Measurements from ENCODE around the gene CCDC69. TPM values are rescaled to one million over a fixed set of nuclear protein-coding genes. Genes with fewer than 3 reads are reported as not detected.

The CCDC69 gene
- total RNA-seq, 4 donors from 2014 or later: 93.4 to 128 (median 114) TPM

GRCh38 chr5:151151793-151152192 lies 72.1 kb downstream of the CCDC69 start:
- no peaks in the 10 kb centered on the region for H3K36me3 ChIP-seq
- peaks cover 70 to 72% of the 10 kb centered on the region in 2 donors for H3K4me1 ChIP-seq
- TF ChIP-seq POLR2A (IDR thresholded peaks at IDR 0.05) (no peak), CTCF (IDR thresholded peaks at IDR 0.05 in 4 of 5, conservative IDR thresholded peaks at IDR 0.05 in 1 of 5) (no peak)
- ATAC-seq (no peak), DNase-seq (no peak)
- intact Hi-C loops (cut with DNase I; ENCODE audit: low total_unique reads) (no loop called here), in situ Hi-C loops (cut with MboI; ENCODE audit: low sequenced_read_pairs in 4 of 4) (no loop called here)
- no peak overlapping the region for H3K4me3 ChIP-seq
- H3K9me3 ChIP-seq: no peaks in the 10 kb centered on the region
- no peaks in the 10 kb centered on the region for H3K27me3 ChIP-seq
- H3K27ac ChIP-seq: peak overlapping the region; percentile 58 to 68 (median 64)

GRCh38 chr5:151151263-151151660 lies 72.6 kb downstream of the CCDC69 start:
- TF ChIP-seq CTCF (IDR thresholded peaks at IDR 0.05 in 4 of 5, conservative IDR thresholded peaks at IDR 0.05 in 1 of 5) (no peak), POLR2A (IDR thresholded peaks at IDR 0.05) (no peak)
- no peak overlapping the region for H3K4me3 ChIP-seq
- in situ Hi-C loops (cut with MboI; ENCODE audit: low sequenced_read_pairs in 4 of 4) (no loop called here), intact Hi-C loops (cut with DNase I; ENCODE audit: low total_unique reads) (no loop called here)
- no peaks in the 10 kb centered on the region for H3K9me3 ChIP-seq
- ATAC-seq (no peak), DNase-seq (no peak)
- H3K27me3 ChIP-seq: no peaks in the 10 kb centered on the region
- H3K27ac ChIP-seq: peak overlapping the region; percentile 58 to 68 (median 64)
- no peaks in the 10 kb centered on the region for H3K36me3 ChIP-seq
- H3K4me1 ChIP-seq: peaks cover 70 to 71% of the 10 kb centered on the region in 2 donors

GRCh38 chr5:151150471-151151262 lies 73.2 kb downstream of the CCDC69 start:
- TF ChIP-seq POLR2A (IDR thresholded peaks at IDR 0.05) (no peak), CTCF (IDR thresholded peaks at IDR 0.05 in 4 of 5, conservative IDR thresholded peaks at IDR 0.05 in 1 of 5) (no peak)
- Histone ChIP-seq H3K36me3 (no peaks in the 10 kb centered on the region), H3K27me3 (no peaks in the 10 kb centered on the region), H3K4me1 (peaks cover 70 to 71% of the 10 kb centered on the region in 2 donors), H3K9me3 (no peaks in the 10 kb centered on the region), H3K4me3 (no peak overlapping the region), H3K27ac (peak overlapping the region; percentile 58 to 68 (median 64))
- DNase-seq (no peak), ATAC-seq (no peak)
- intact Hi-C loops (cut with DNase I; ENCODE audit: low total_unique reads): no loop called here
- in situ Hi-C loops (cut with MboI; ENCODE audit: low sequenced_read_pairs in 4 of 4): no loop called here

GRCh38 chr5:151148583-151148982 lies 75.3 kb downstream of the CCDC69 start:
- no peak overlapping the region for H3K4me3 ChIP-seq
- peak overlapping the region in 1 of 4 donors; percentile 55 for H3K27ac ChIP-seq
- in situ Hi-C loops (cut with MboI; ENCODE audit: low sequenced_read_pairs in 4 of 4): loop anchor here in 1 of 4 donors (25.0 kb wide), 1 partner anchor 89 kb away; no protein-coding TSS in a partner anchor
- no peaks in the 10 kb centered on the region for H3K27me3 ChIP-seq
- no peak for ATAC-seq
- TF ChIP-seq POLR2A (IDR thresholded peaks at IDR 0.05): no peak
- no peak for TF ChIP-seq CTCF (IDR thresholded peaks at IDR 0.05 in 4 of 5, conservative IDR thresholded peaks at IDR 0.05 in 1 of 5)
- intact Hi-C loops (cut with DNase I; ENCODE audit: low total_unique reads): no loop called here
- no peak for DNase-seq
- H3K4me1 ChIP-seq: peaks cover 67 to 72% of the 10 kb centered on the region in 2 donors
- no peaks in the 10 kb centered on the region for H3K36me3 ChIP-seq
- H3K9me3 ChIP-seq: no peaks in the 10 kb centered on the region

All from gastrocnemius medialis (tissue), 4 donors.